Thoracic aorta (tissue), 2 donors: ENCODE data around the gene NDUFAF4. TPM values are rescaled to one million over a fixed set of nuclear protein-coding genes. Genes with fewer than 3 reads are reported as not detected.

Experiments used
- ATAC-seq: fragments of 150-250 bp; one replicate; pipeline ENCODE4 v1.8.0; 2017; ENCODE audit warnings: low read depth; ENCODE audit not compliant: insufficient number of reproducible peaks, low FRiP score
- DNase-seq: peaks from one replicate; pipeline ENCODE4 v3.0.0-alpha.2; 2020; ENCODE audit warnings: low spot score
- H3K27ac ChIP-seq, 2 donors: fragments of 200-600 bp; sonication (generic); 1 replicate in 1 of 2; 2 replicates in 1 of 2; pipeline ENCODE4 v1.5.1; 2016; ENCODE audit warnings: mild to moderate bottlenecking in 2 of 2, moderate library complexity in 2 of 2
- H3K27me3 ChIP-seq: fragments of 200-600 bp; sonication (generic); replicated peaks from 2 replicates; pipeline ENCODE4 v1.6.0; 2016; ENCODE audit warnings: mild to moderate bottlenecking; ENCODE audit not compliant: insufficient read depth
- H3K36me3 ChIP-seq: fragments of 200-600 bp; sonication (generic); one replicate; pipeline ENCODE4 v1.5.1; 2016
- H3K4me1 ChIP-seq, 2 donors: fragments of 200-600 bp; sonication (generic); 1 replicate in 1 of 2; 2 replicates in 1 of 2; pipeline versions ENCODE4 v1.5.1 to v1.6.0; 2016; ENCODE audit warnings: low read depth in 2 of 2, mild to moderate bottlenecking in 1 of 2; ENCODE audit not compliant: control insufficient read depth in 1 of 2
- H3K4me3 ChIP-seq: fragments of 200-600 bp; sonication (generic); 2 replicates; pipeline ENCODE4 v1.5.1; 2016; ENCODE audit warnings: mild to moderate bottlenecking
- H3K9me3 ChIP-seq: fragments of 200-600 bp; sonication (generic); 2 replicates; pipeline ENCODE4 v1.5.1; 2016
- total RNA-seq, 2 donors: library from RNA; depleted of rRNA; stranded (reverse); fragments of >200 nt; gene quantifications; one replicate each; pipeline versions ENCODE4 v1.1.0 to v1.2.3, GENCODE V29; 2016
- TF ChIP-seq, protein P1 (sequence below): fragments of 200-600 bp; sonication (generic); IDR thresholded peaks from one replicate; pipeline ENCODE4 v1.5.1; 2019; ENCODE audit warnings: antibody characterized with exemption

Gene NDUFAF4
- total RNA-seq, 2 donors from 2014 or later: 11.5 to 15.3 TPM

DNA sequence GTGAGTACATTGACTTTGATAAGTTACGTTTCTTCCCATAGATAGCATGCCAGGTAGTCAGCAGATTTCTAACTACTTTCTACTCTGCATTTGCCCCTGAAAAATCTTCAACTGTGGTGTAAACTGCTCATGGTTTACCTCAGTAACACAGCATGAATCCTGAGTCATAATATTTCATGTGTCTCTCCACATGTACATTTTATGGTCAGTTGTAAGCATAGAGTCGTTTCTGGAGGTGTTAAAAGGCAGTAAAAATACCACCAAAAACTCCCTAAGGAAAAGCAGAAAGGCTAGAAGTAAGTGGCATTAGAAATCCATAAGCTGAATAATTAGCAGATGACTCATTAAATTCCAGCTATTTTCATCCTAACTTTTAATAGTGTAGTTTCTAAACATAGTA is 56.3 kb downstream of the NDUFAF4 start:
- no peak for ATAC-seq
- H3K36me3 ChIP-seq: no peaks in the 10 kb centered on the region
- TF ChIP-seq, protein P1, sequence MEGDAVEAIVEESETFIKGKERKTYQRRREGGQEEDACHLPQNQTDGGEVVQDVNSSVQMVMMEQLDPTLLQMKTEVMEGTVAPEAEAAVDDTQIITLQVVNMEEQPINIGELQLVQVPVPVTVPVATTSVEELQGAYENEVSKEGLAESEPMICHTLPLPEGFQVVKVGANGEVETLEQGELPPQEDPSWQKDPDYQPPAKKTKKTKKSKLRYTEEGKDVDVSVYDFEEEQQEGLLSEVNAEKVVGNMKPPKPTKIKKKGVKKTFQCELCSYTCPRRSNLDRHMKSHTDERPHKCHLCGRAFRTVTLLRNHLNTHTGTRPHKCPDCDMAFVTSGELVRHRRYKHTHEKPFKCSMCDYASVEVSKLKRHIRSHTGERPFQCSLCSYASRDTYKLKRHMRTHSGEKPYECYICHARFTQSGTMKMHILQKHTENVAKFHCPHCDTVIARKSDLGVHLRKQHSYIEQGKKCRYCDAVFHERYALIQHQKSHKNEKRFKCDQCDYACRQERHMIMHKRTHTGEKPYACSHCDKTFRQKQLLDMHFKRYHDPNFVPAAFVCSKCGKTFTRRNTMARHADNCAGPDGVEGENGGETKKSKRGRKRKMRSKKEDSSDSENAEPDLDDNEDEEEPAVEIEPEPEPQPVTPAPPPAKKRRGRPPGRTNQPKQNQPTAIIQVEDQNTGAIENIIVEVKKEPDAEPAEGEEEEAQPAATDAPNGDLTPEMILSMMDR: no peak
- H3K4me3 ChIP-seq: no peak overlapping the region
- H3K4me1 ChIP-seq: peaks cover 0 to 9% of the 10 kb centered on the region in 2 donors
- no peaks in the 10 kb centered on the region for H3K27me3 ChIP-seq
- peaks cover 9% of the 10 kb centered on the region for H3K9me3 ChIP-seq
- DNase-seq: no peak
- H3K27ac ChIP-seq: no peak overlapping the region

Other genes with a start within 250 kb of the NDUFAF4 start
- 1 to 10 TPM in 1 of 2 donors, under 1 TPM in 1; 0.99 to 3.4 TPM for gene GPR63, start 60.4 kb downstream of the NDUFAF4 start, total RNA-seq
- under 1 TPM; 0.28 to 0.41 TPM for gene KLHL32, start 26.8 kb upstream of the NDUFAF4 start, total RNA-seq